OCI-LY3 (cell line): ENCODE measurements around the gene PRR20D.
"Not testable (repeated sequence)": the region's sequence is repeated elsewhere in the genome, so short reads cannot be mapped to it uniquely, and the experiment has no call there.

ENCODE experiments used
- H2AFZ ChIP-seq: fragments of 200-600, 300-600 bp; shearing (Covaris generic); 2 replicates; pipeline ENCODE4 v1.6.0; 2014; ENCODE audit warnings: antibody characterized with exemption, low read depth, low read length
- H3K27ac ChIP-seq: fragments of 200-600, 300-600 bp; sonication (generic); 2 replicates; pipeline ENCODE4 v1.5.1; 2014; ENCODE audit warnings: mild to moderate bottlenecking, low read length, moderate library complexity, mixed read lengths
- H3K27me3 ChIP-seq: fragments of 200-600, 300-600 bp; sonication (generic); 2 replicates; pipeline ENCODE4 v1.6.1; 2014; ENCODE audit warnings: low read depth, low read length, mixed read lengths
- H3K36me3 ChIP-seq: fragments of 200-600, 300-600 bp; sonication (generic); replicated peaks from 2 replicates; pipeline ENCODE3; 2014; ENCODE audit warnings: low read depth, low read length, mixed read lengths
- H3K4me1 ChIP-seq: fragments of 300-600, 200-600 bp; sonication (generic); 2 replicates; pipeline ENCODE4 v1.6.1; 2014; ENCODE audit warnings: low read length, mixed read lengths
- H3K4me2 ChIP-seq: fragments of 200-600, 300-600 bp; sonication (generic); 2 replicates; pipeline ENCODE4 v1.6.1; 2014; ENCODE audit warnings: low read length, mixed read lengths
- H3K4me3 ChIP-seq: fragments of 300-600, 200-600 bp; sonication (generic); 2 replicates; pipeline ENCODE4 v1.5.1; 2014; ENCODE audit warnings: antibody characterized with exemption, mild to moderate bottlenecking, low read length, moderate library complexity
- H3K79me2 ChIP-seq: fragments of 300-600, 200-600 bp; shearing (Covaris generic); 2 replicates; pipeline ENCODE4 v1.6.1; 2014; ENCODE audit warnings: mild to moderate bottlenecking, low read length, mixed read lengths
- H3K9ac ChIP-seq: fragments of 300-600, 200-600 bp; shearing (Covaris generic); 2 replicates; pipeline ENCODE4 v1.6.0; 2014; ENCODE audit warnings: mild to moderate bottlenecking, low read length, moderate library complexity
- H3K9me3 ChIP-seq: fragments of 200-600, 300-600 bp; shearing (Covaris generic); 2 replicates; pipeline ENCODE4 v1.6.1; 2014; ENCODE audit warnings: low read length, mixed read lengths; ENCODE audit not compliant: insufficient read depth
- H4K20me1 ChIP-seq: fragments of 200-600, 300-600 bp; sonication (generic); 2 replicates; pipeline ENCODE4 v1.6.1; 2016; ENCODE audit warnings: low read length, mixed read lengths; ENCODE audit not compliant: insufficient read depth
- CTCF ChIP-seq: fragments of 200-600, 300-600 bp; sonication (generic); IDR thresholded peaks from 2 replicates; pipeline ENCODE4 v1.5.1; 2014; ENCODE audit warnings: antibody characterized with exemption, low read length, low read depth
- EZH2phosphoT487 ChIP-seq: fragments of 200-600 bp; shearing (Covaris generic); IDR thresholded peaks from 2 replicates; pipeline ENCODE4 v1.6.1; 2018; ENCODE audit warnings: antibody characterized with exemption, mixed run types, low read depth

The PRR20D gene

DNA sequence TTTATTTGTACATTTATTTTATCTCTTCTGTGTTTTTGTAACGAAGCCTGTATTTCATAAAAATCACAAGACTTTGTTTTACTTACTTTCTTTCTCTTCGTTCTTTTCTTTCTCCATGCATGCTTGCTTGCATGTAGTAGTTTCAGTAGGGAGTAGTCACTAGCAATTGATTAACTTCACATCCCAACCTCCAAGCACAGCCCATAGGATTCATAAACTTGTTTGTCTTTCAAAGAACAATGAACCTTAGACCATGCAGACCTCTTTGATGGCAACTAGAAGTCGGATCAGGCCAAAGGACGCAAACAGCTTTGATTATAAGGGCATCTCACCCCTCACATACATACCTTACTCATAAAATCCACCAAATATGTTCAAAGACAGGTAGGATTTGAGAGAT is 22.8 kb upstream of the PRR20D start:
- no peaks in the 10 kb centered on the region for H4K20me1 ChIP-seq
- no peak overlapping the region for H2AFZ ChIP-seq
- TF ChIP-seq EZH2phosphoT487 (no peak), CTCF (no peak)

GRCh38 chr13:57138988-57139387 is 21.4 kb upstream of the PRR20D start:
- H3K27me3 ChIP-seq = no peaks in the 10 kb centered on the region
- H3K9me3 ChIP-seq = no peaks in the 10 kb centered on the region
- no peak overlapping the region for H3K4me3 ChIP-seq
- no peak overlapping the region for H2AFZ ChIP-seq
- no peaks in the 10 kb centered on the region for H3K4me1 ChIP-seq
- H4K20me1 ChIP-seq = no peaks in the 10 kb centered on the region
- H3K27ac ChIP-seq = no peak overlapping the region
- no peak overlapping the region for H3K9ac ChIP-seq
- TF ChIP-seq CTCF (no peak), EZH2phosphoT487 (no peak)
- no peaks in the 10 kb centered on the region for H3K79me2 ChIP-seq
- H3K4me2 ChIP-seq = no peak overlapping the region
- no peaks in the 10 kb centered on the region for H3K36me3 ChIP-seq

More for the DNA sequence above, 22.8 kb upstream of the PRR20D start:
- Histone ChIP-seq H3K36me3 (no peaks in the 10 kb centered on the region), H3K4me3 (no peak overlapping the region), H3K4me1 (no peaks in the 10 kb centered on the region), H3K4me2 (no peak overlapping the region), H3K79me2 (no peaks in the 10 kb centered on the region), H3K27me3 (no peaks in the 10 kb centered on the region), H3K9ac (no peak overlapping the region), H3K9me3 (no peaks in the 10 kb centered on the region), H3K27ac (no peak overlapping the region)

- not testable (repeated sequence) for H3K36me3 ChIP-seq, H3K4me2 ChIP-seq, H2AFZ ChIP-seq, H3K4me1 ChIP-seq, H4K20me1 ChIP-seq, H3K27ac ChIP-seq, H3K79me2 ChIP-seq, H3K27me3 ChIP-seq, H3K9me3 ChIP-seq, H3K4me3 ChIP-seq, H3K9ac ChIP-seq
These were observed 20.7 kb upstream of the PRR20D start for GRCh38 chr13:57139781-57140180.

GRCh38 chr13:57140235-57140968 is 20.0 kb upstream of the PRR20D start, which contains the start of gene PRR20A:
TSS of gene PRR20A (plus strand) at chr13:57140918. CDS start at chr13:57141305, 387 bp downstream.
- H3K9me3 ChIP-seq, H3K79me2 ChIP-seq, H3K4me1 ChIP-seq: not testable (repeated sequence)

GRCh38 chr13:57147188-57147587 is 13.2 kb upstream of the PRR20D start, which contains the start of gene PRR20B:
TSS of gene PRR20B (plus strand) at chr13:57147488. CDS start at chr13:57147875, 387 bp downstream.
- H3K27ac ChIP-seq, H3K9ac ChIP-seq, H3K9me3 ChIP-seq, H3K27me3 ChIP-seq, H4K20me1 ChIP-seq, H3K79me2 ChIP-seq, H2AFZ ChIP-seq, H3K4me2 ChIP-seq, H3K36me3 ChIP-seq, H3K4me3 ChIP-seq, H3K4me1 ChIP-seq: not testable (repeated sequence)

More at GRCh38 chr13:57140235-57140968, 20.0 kb upstream of the PRR20D start, which contains the start of gene PRR20A:
- not testable (repeated sequence) for H3K36me3 ChIP-seq, H2AFZ ChIP-seq, H3K9ac ChIP-seq, H3K4me2 ChIP-seq, H3K4me3 ChIP-seq, H4K20me1 ChIP-seq, H3K27ac ChIP-seq, H3K27me3 ChIP-seq

GRCh38 chr13:57148106-57148505 is 12.3 kb upstream of the PRR20D start:
- H3K4me1 ChIP-seq, H3K36me3 ChIP-seq, H3K27me3 ChIP-seq, H2AFZ ChIP-seq, H3K4me2 ChIP-seq, H4K20me1 ChIP-seq, H3K79me2 ChIP-seq, H3K27ac ChIP-seq, H3K9me3 ChIP-seq, H3K4me3 ChIP-seq, H3K9ac ChIP-seq: not testable (repeated sequence)

DNA sequence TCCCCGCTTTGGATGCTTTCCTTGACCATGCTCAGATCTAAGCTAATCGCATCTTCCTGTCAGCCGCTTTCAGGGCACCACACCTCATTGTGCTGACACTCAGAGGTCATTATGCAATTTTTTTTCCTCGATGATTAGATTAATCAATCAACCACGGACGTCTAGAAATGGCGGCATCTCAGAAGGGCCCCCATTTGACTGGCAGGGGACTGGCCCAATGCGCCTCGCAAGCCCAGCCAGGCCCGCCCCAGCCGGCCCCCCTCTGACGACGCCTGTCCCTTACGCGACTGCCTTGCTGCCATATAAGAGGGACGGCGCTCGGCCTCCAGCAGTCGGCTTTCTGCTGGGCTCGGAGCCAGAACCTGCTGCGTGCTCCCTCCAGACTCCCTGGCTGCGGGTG is 6.7 kb upstream of the PRR20D start, which contains the start of gene PRR20C:
PRR20C (plus strand) TSS at position 301 of the 400 bp plus-strand sequence. CDS start 387 bp downstream, outside the sequence.
- not testable (repeated sequence) for H3K9me3 ChIP-seq, H3K4me2 ChIP-seq, H4K20me1 ChIP-seq, H3K9ac ChIP-seq, H3K36me3 ChIP-seq, H3K27me3 ChIP-seq, H3K27ac ChIP-seq, H3K79me2 ChIP-seq, H3K4me3 ChIP-seq, H3K4me1 ChIP-seq, H2AFZ ChIP-seq

- not testable (repeated sequence) for H3K9ac ChIP-seq, H3K4me2 ChIP-seq, H3K4me3 ChIP-seq, H3K36me3 ChIP-seq, H3K79me2 ChIP-seq, H3K4me1 ChIP-seq, H4K20me1 ChIP-seq, H2AFZ ChIP-seq, H3K27me3 ChIP-seq, H3K27ac ChIP-seq, H3K9me3 ChIP-seq
These were observed 6.5 kb downstream of the PRR20D start, which contains the start of gene PRR20E for GRCh38 chr13:57166897-57167296. TSS of gene PRR20E (plus strand) at chr13:57167197. CDS start at chr13:57167584, 387 bp downstream.
